ENCODE results near the gene C12orf54.
"Not testable (repeated sequence)": the region's sequence is repeated elsewhere in the genome, so short reads cannot be mapped to it uniquely, and the experiment has no call there.

DNA sequence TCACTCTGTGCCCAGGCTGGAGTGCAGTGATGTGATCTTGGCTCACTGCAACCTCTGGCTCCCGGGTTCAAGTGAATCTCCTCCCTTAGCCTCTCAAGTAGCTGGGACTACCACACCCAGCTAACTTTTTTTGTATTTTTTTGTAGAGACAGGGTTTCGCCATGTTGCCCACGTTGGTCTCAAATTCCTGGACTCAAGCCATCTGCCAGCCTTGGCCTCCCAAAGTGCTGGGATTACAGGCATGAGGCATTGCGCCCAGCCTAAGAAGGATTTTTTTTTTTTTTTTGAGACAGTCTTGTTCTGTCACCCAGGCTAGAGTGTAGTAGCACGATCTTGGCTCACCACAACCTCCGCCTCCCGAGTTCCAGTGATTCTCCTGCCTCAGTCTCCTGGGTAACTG, 7.2 kb downstream of the C12orf54 start:
- TF ChIP-seq, protein P1, sequence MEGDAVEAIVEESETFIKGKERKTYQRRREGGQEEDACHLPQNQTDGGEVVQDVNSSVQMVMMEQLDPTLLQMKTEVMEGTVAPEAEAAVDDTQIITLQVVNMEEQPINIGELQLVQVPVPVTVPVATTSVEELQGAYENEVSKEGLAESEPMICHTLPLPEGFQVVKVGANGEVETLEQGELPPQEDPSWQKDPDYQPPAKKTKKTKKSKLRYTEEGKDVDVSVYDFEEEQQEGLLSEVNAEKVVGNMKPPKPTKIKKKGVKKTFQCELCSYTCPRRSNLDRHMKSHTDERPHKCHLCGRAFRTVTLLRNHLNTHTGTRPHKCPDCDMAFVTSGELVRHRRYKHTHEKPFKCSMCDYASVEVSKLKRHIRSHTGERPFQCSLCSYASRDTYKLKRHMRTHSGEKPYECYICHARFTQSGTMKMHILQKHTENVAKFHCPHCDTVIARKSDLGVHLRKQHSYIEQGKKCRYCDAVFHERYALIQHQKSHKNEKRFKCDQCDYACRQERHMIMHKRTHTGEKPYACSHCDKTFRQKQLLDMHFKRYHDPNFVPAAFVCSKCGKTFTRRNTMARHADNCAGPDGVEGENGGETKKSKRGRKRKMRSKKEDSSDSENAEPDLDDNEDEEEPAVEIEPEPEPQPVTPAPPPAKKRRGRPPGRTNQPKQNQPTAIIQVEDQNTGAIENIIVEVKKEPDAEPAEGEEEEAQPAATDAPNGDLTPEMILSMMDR (IDR thresholded peaks at IDR 0.05 in 4 of 5, conservative IDR thresholded peaks at IDR 0.05 in 1 of 5) = not testable (repeated sequence)
- not testable (repeated sequence) for TF ChIP-seq POLR2A (IDR thresholded peaks at IDR 0.05)

Data from gastrocnemius medialis (tissue), 4 donors.